Loucy (cell line): ENCODE measurements around the gene TPMT.

Experiments
- CTCF ChIP-seq: fragments of 200-600 bp; sonication (generic); conservative IDR thresholded peaks from 2 replicates; pipeline ENCODE4 v1.5.1; 2014; ENCODE audit warnings: mild to moderate bottlenecking, antibody characterized with exemption, low read length
- EZH2phosphoT487 ChIP-seq: fragments of 200-600 bp; IDR thresholded peaks from 2 replicates; pipeline ENCODE4 v1.6.1; 2018; ENCODE audit warnings: antibody characterized with exemption, mild to moderate bottlenecking, moderate library complexity, borderline replicate concordance

- TF ChIP-seq CTCF (no peak), EZH2phosphoT487 (no peak)
Observed at GRCh38 chr6:18139935-18140621, 14.8 kb downstream of the TPMT start.
